Neural cell (in vitro differentiated cells): Measurements from ENCODE around the gene ZDHHC11. TPM values are rescaled to one million over a fixed set of nuclear protein-coding genes. Genes with fewer than 3 reads are reported as not detected.

Experiments
- H2AFZ ChIP-seq: fragments of 200-600, 300-800 bp; sonication (generic), shearing (Covaris generic); 2 replicates; pipeline ENCODE4 v1.6.0; 2014; ENCODE audit warnings: low read depth, mild to moderate bottlenecking, antibody characterized with exemption, low read length, moderate library complexity
- H3F3A ChIP-seq: fragments of 200-600 bp; shearing (Covaris generic); 2 replicates; pipeline ENCODE4 v1.6.1; 2016; ENCODE audit warnings: mild to moderate bottlenecking, moderate library complexity, mixed read lengths, antibody characterized with exemption, low read length; ENCODE audit not compliant: insufficient read depth, poor library complexity, severe bottlenecking
- H3K27ac ChIP-seq: fragments of 200-600, 300-800 bp; sonication (generic), shearing (Covaris generic); 2 replicates; pipeline ENCODE4 v1.5.1; 2014; ENCODE audit warnings: mild to moderate bottlenecking, low read length, moderate library complexity
- H3K27me3 ChIP-seq: fragments of 300-800, 200-600 bp; sonication (generic), shearing (Covaris generic); 2 replicates; pipeline ENCODE4 v1.6.0; 2014; ENCODE audit warnings: mild to moderate bottlenecking, low read depth, low read length, moderate library complexity; ENCODE audit not compliant: insufficient read depth
- H3K36me3 ChIP-seq: fragments of 300-800, 200-600 bp; sonication (generic), shearing (Covaris generic); 2 replicates; pipeline ENCODE4 v1.5.1; 2014; ENCODE audit warnings: mild to moderate bottlenecking, antibody characterized with exemption, low read length, moderate library complexity; ENCODE audit not compliant: insufficient read depth
- H3K4me2 ChIP-seq: fragments of 300-800, 200-600 bp; sonication (generic), shearing (Covaris generic); 2 replicates; pipeline ENCODE4 v1.6.0; 2014; ENCODE audit warnings: mild to moderate bottlenecking, low read length
- H3K4me3 ChIP-seq: fragments of 300-800, 200-600 bp; sonication (generic), shearing (Covaris generic); 2 replicates; pipeline ENCODE4 v1.5.1; 2014; ENCODE audit warnings: mild to moderate bottlenecking, low read length, moderate library complexity
- H3K79me2 ChIP-seq: fragments of 200-600 bp; shearing (Covaris generic); replicated peaks from 2 replicates; pipeline ENCODE4 v1.6.0; 2014; ENCODE audit warnings: mild to moderate bottlenecking, low read length, moderate library complexity; ENCODE audit not compliant: insufficient read depth
- H3K9ac ChIP-seq: fragments of 300-800, 200-600 bp; sonication (generic), shearing (Covaris generic); 2 replicates; pipeline ENCODE4 v1.6.1; 2016; ENCODE audit warnings: mild to moderate bottlenecking, low read length, mixed read lengths
- H3K9me2 ChIP-seq: fragments of 200-600 bp; shearing (Covaris generic); 2 replicates; pipeline ENCODE4 v1.6.1; 2016; ENCODE audit warnings: mild to moderate bottlenecking, low read length, mixed read lengths; ENCODE audit not compliant: insufficient read depth
- H3K9me3 ChIP-seq: fragments of 200-600, 300-800 bp; sonication (generic), shearing (Covaris generic); 2 replicates; pipeline ENCODE4 v1.6.1; 2016; ENCODE audit warnings: mild to moderate bottlenecking, mixed run types, low read length, moderate library complexity, mixed read lengths
- H4K20me1 ChIP-seq: fragments of 200-600 bp; shearing (Covaris generic); 2 replicates; pipeline ENCODE4 v1.6.1; 2016; ENCODE audit warnings: mild to moderate bottlenecking, mixed run types; ENCODE audit not compliant: insufficient read depth
- CTCF ChIP-seq: fragments of 450-650 bp; IDR thresholded peaks from 2 replicates; pipeline ENCODE4 v1.5.1; 2014; ENCODE audit warnings: antibody characterized with exemption, mild to moderate bottlenecking, moderate library complexity; ENCODE audit not compliant: poor library complexity, severe bottlenecking
- EP300 ChIP-seq: fragments of 450-650 bp; conservative IDR thresholded peaks from 2 replicates; pipeline ENCODE4 v1.6.1; 2014; ENCODE audit warnings: antibody characterized with exemption, mild to moderate bottlenecking, moderate library complexity; ENCODE audit not compliant: poor library complexity, severe bottlenecking
- EZH2 ChIP-seq: fragments of 200-600, 300-800 bp; shearing (Covaris generic), sonication (generic); IDR thresholded peaks from 2 replicates; pipeline ENCODE4 v1.6.1; 2014; ENCODE audit warnings: antibody characterized with exemption, low read length, borderline replicate concordance, mild to moderate bottlenecking; ENCODE audit not compliant: insufficient read depth, poor library complexity, severe bottlenecking
- MXI1 ChIP-seq: fragments of 450-650 bp; conservative IDR thresholded peaks from 2 replicates; pipeline ENCODE4 v1.6.1; 2014; ENCODE audit warnings: antibody characterized with exemption, mild to moderate bottlenecking; ENCODE audit not compliant: poor library complexity, severe bottlenecking
- POLR2AphosphoS5 ChIP-seq: IDR thresholded peaks from 2 replicates; pipeline ENCODE4 v1.6.1; 2012
- RAD21 ChIP-seq: fragments of 450-650 bp; conservative IDR thresholded peaks from 2 replicates; pipeline ENCODE4 v1.6.1; 2014; ENCODE audit warnings: antibody characterized with exemption, mild to moderate bottlenecking, moderate library complexity
- REST ChIP-seq: IDR thresholded peaks from 2 replicates; pipeline ENCODE4 v1.6.1; 2012; ENCODE audit warnings: borderline replicate concordance
- SMC3 ChIP-seq: fragments of 450-650 bp; conservative IDR thresholded peaks from 2 replicates; pipeline ENCODE4 v1.6.1; 2014; ENCODE audit warnings: antibody characterized with exemption, mild to moderate bottlenecking, moderate library complexity; ENCODE audit not compliant: poor library complexity
- TAF1 ChIP-seq: IDR thresholded peaks from 2 replicates; pipeline ENCODE4 v1.6.1; 2012; ENCODE audit warnings: low read depth
- polyA plus RNA-seq: library from polyadenylated mRNA; depleted of rRNA; stranded (reverse); fragments of >200 nt; gene quantifications from 2 replicates; pipeline ENCODE4 v1.2.3, GENCODE V29; 2014

Gene ZDHHC11
- polyA plus RNA-seq, 1 donor from 2014 or later = 11.4 TPM

GRCh38 chr5:864492-865167 is 13.8 kb upstream of the ZDHHC11 start:
- no peak overlapping the region for H3K27ac ChIP-seq
- no peak for TF ChIP-seq REST
- no peak for TF ChIP-seq SMC3
- no peak for TF ChIP-seq CTCF
- TF ChIP-seq EZH2 = no peak
- TF ChIP-seq EP300 = no peak
- no peak for TF ChIP-seq TAF1
- no peak for TF ChIP-seq RAD21
- no peak for TF ChIP-seq POLR2AphosphoS5
- TF ChIP-seq MXI1 = no peak
- no peak overlapping the region for H3K4me3 ChIP-seq
- no peaks in the 10 kb centered on the region for H3K79me2 ChIP-seq
- no peak overlapping the region for H3K9ac ChIP-seq
- no peaks in the 10 kb centered on the region for H3K9me3 ChIP-seq
- H2AFZ ChIP-seq = no peak overlapping the region
- no peaks in the 10 kb centered on the region for H3K9me2 ChIP-seq
- no peaks in the 10 kb centered on the region for H4K20me1 ChIP-seq
- no peaks in the 10 kb centered on the region for H3K27me3 ChIP-seq
- no peaks in the 10 kb centered on the region for H3F3A ChIP-seq
- H3K36me3 ChIP-seq = no peaks in the 10 kb centered on the region
- H3K4me2 ChIP-seq = no peak overlapping the region

- Histone ChIP-seq H3K36me3 (no peaks in the 10 kb centered on the region), H3K9me2 (no peaks in the 10 kb centered on the region), H4K20me1 (no peaks in the 10 kb centered on the region), H3K27ac (no peak overlapping the region), H3K4me3 (no peak overlapping the region), H3K9me3 (no peaks in the 10 kb centered on the region), H3K4me2 (no peak overlapping the region), H2AFZ (no peak overlapping the region), H3K9ac (no peak overlapping the region), H3K27me3 (no peaks in the 10 kb centered on the region), H3F3A (no peaks in the 10 kb centered on the region), H3K79me2 (no peaks in the 10 kb centered on the region)
- TF ChIP-seq POLR2AphosphoS5 = no peak
- no peak for TF ChIP-seq REST
- TF ChIP-seq SMC3 = no peak
- no peak for TF ChIP-seq EZH2
- no peak for TF ChIP-seq EP300
- TF ChIP-seq TAF1 = no peak
- no peak for TF ChIP-seq CTCF
- no peak for TF ChIP-seq RAD21
Measured at GRCh38 chr5:863244-863805, 12.5 kb upstream of the ZDHHC11 start.
